ENCODE data around the gene MAP4K2. TPM values are rescaled to one million over a fixed set of nuclear protein-coding genes. Genes with fewer than 3 reads are reported as not detected.
A peak's percentile ranks its signal among the peaks of the same experiment; 100 is the strongest.

Gene MAP4K2
- total RNA-seq, 1 experiment from 2014 or later = 46.5 TPM

GRCh38 chr11:64777449-64778222, 25.4 kb downstream of the MAP4K2 start:
- TF ChIP-seq CTCF (conservative IDR thresholded peaks at IDR 0.05; ENCODE audit: low read depth, low read length) = no peak
- TF ChIP-seq EZH2 (IDR thresholded peaks at IDR 0.05; ENCODE audit: borderline replicate concordance, low read depth, low read length, poor library complexity, severe bottlenecking) = no peak
- BruUV-seq (replicated peaks) = no TSS peak
- CTCF ChIA-PET = interaction anchor here (0.5 to 0.6 kb wide), 2 partner anchors 117 to 135 kb away, joined by 4 to 10 read pairs; no protein-coding TSS in a partner anchor
- Histone ChIP-seq H3K27me3 (replicated peaks; ENCODE audit: insufficient read depth, low read depth, low read length, poor library complexity) (no peaks in the 10 kb centered on the region), H3K27ac (ENCODE audit: low read depth, low read length, poor library complexity, severe bottlenecking) (peak overlapping the region; percentile 99), H3K36me3 (ENCODE audit: insufficient read depth, low read length, poor library complexity, severe bottlenecking) (peaks cover 49% of the 10 kb centered on the region), H3K4me3 (ENCODE audit: low read depth, low read length, poor library complexity, severe bottlenecking) (peak overlapping the region; percentile 80), H3K4me1 (ENCODE audit: insufficient read depth, low read length, poor library complexity, severe bottlenecking) (peaks cover 30% of the 10 kb centered on the region), H3K9me3 (ENCODE audit: low read depth, low read length, poor library complexity, severe bottlenecking) (no peaks in the 10 kb centered on the region)
- POLR2A ChIA-PET (ENCODE audit: low non-redundant PET) = no interaction called here
- DNase-seq (ENCODE audit: low spot score) = peak; percentile 94
- intact Hi-C loops (cut with micrococcal nuclease; ENCODE audit: unreplicated experiment) = loop anchor here (2.0 to 5.0 kb wide), 2 partner anchors 67 to 1080 kb away; partner anchors contain the start of genes CDC42BPG and CFL1

GRCh38 chr11:64776875-64777274, 26.1 kb downstream of the MAP4K2 start:
- intact Hi-C loops (cut with micrococcal nuclease; ENCODE audit: unreplicated experiment) = loop anchor here (5.0 kb wide), 1 partner anchor 1080 kb away; the partner anchor contains the start of gene CFL1
- Histone ChIP-seq H3K4me1 (ENCODE audit: insufficient read depth, low read length, poor library complexity, severe bottlenecking) (peaks cover 35% of the 10 kb centered on the region), H3K4me3 (ENCODE audit: low read depth, low read length, poor library complexity, severe bottlenecking) (peak overlapping the region; percentile 80), H3K27ac (ENCODE audit: low read depth, low read length, poor library complexity, severe bottlenecking) (peak overlapping the region; percentile 21), H3K27me3 (replicated peaks; ENCODE audit: insufficient read depth, low read depth, low read length, poor library complexity) (no peaks in the 10 kb centered on the region), H3K9me3 (ENCODE audit: low read depth, low read length, poor library complexity, severe bottlenecking) (no peaks in the 10 kb centered on the region), H3K36me3 (ENCODE audit: insufficient read depth, low read length, poor library complexity, severe bottlenecking) (peaks cover 57% of the 10 kb centered on the region)
- BruUV-seq (replicated peaks) = TSS peak; percentile 31
- POLR2A ChIA-PET (ENCODE audit: low non-redundant PET) = no interaction called here
- no peak for DNase-seq (ENCODE audit: low spot score)
- CTCF ChIA-PET = interaction anchor here (0.5 to 0.6 kb wide), 2 partner anchors 116 to 134 kb away, joined by 4 to 10 read pairs; no protein-coding TSS in a partner anchor
- TF ChIP-seq CTCF (conservative IDR thresholded peaks at IDR 0.05; ENCODE audit: low read depth, low read length) (no peak), EZH2 (IDR thresholded peaks at IDR 0.05; ENCODE audit: borderline replicate concordance, low read depth, low read length, poor library complexity, severe bottlenecking) (no peak)

GRCh38 chr11:64776425-64776824, 26.6 kb downstream of the MAP4K2 start:
- ChIA-PET POLR2A (ENCODE audit: low non-redundant PET) (interaction anchor here (0.5 kb wide), 2 partner anchors 19 to 43 kb away, joined by 3 to 7 read pairs; no protein-coding TSS in a partner anchor), CTCF (no interaction called here)
- no peak for DNase-seq (ENCODE audit: low spot score)
- Histone ChIP-seq H3K27me3 (replicated peaks; ENCODE audit: insufficient read depth, low read depth, low read length, poor library complexity) (no peaks in the 10 kb centered on the region), H3K27ac (ENCODE audit: low read depth, low read length, poor library complexity, severe bottlenecking) (peak overlapping the region; percentile 21), H3K36me3 (ENCODE audit: insufficient read depth, low read length, poor library complexity, severe bottlenecking) (peaks cover 61% of the 10 kb centered on the region), H3K4me1 (ENCODE audit: insufficient read depth, low read length, poor library complexity, severe bottlenecking) (peaks cover 35% of the 10 kb centered on the region), H3K4me3 (ENCODE audit: low read depth, low read length, poor library complexity, severe bottlenecking) (peak overlapping the region; percentile 80), H3K9me3 (ENCODE audit: low read depth, low read length, poor library complexity, severe bottlenecking) (no peaks in the 10 kb centered on the region)
- no TSS peak for BruUV-seq (replicated peaks)
- TF ChIP-seq CTCF (conservative IDR thresholded peaks at IDR 0.05; ENCODE audit: low read depth, low read length) = no peak
- intact Hi-C loops (cut with micrococcal nuclease; ENCODE audit: unreplicated experiment) = loop anchor here (5.0 kb wide), 1 partner anchor 1081 kb away; the partner anchor contains the start of gene CFL1
